ENCODE measurements around the gene MCTP1.

- TF ChIP-seq EZH2 (IDR thresholded peaks at IDR 0.05; ENCODE audit: insufficient read depth, poor library complexity, severe bottlenecking) (no peak), EZH2phosphoT487 (IDR thresholded peaks at IDR 0.05; ENCODE audit: insufficient read depth, low read depth) (no peak)
These were observed 160.2 kb downstream of the MCTP1 start for GRCh38 chr5:95124731-95125130.

Measured in GM23248 (cell line).